ENCODE results near the gene KRTAP5-2. TPM values are rescaled to one million over a fixed set of nuclear protein-coding genes. Genes with fewer than 3 reads are reported as not detected.
"Not testable (repeated sequence)": the region's sequence is repeated elsewhere in the genome, so short reads cannot be mapped to it uniquely, and the experiment has no call there.

Gene KRTAP5-2
- total RNA-seq, 1 donor from 2014 or later = not detected

DNA sequence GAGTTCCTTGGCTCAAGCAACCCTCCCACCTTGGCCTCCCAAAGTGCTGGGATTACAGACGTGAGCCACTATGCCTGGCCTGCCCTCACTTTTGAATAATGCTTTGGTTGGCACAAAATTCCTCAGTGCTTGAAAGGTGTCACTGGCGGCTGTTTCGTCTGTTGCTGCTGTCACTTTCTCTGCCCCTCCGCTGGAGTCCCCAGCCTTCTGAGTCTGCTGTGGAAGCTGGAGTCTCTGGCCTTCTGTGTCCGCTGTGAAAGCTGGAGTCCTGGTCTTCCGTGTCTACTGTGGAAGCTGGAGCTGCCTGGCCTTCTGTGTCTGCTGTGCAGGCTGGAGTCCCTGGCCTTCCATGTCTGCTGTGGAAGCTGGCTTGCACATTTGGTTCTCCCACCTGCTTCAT lies 8.1 kb downstream of the KRTAP5-2 start:
- H3K27ac ChIP-seq (replicated peaks) = peak overlapping the region; percentile 60
- peaks cover 7% of the 10 kb centered on the region for H3K4me1 ChIP-seq
- H3K4me3 ChIP-seq = no peak overlapping the region
- H3K36me3 ChIP-seq = no peaks in the 10 kb centered on the region
- H3K9me3 ChIP-seq (replicated peaks) = no peaks in the 10 kb centered on the region
- intact Hi-C loops (cut with micrococcal nuclease) = no loop called here
- TF ChIP-seq, protein P1, sequence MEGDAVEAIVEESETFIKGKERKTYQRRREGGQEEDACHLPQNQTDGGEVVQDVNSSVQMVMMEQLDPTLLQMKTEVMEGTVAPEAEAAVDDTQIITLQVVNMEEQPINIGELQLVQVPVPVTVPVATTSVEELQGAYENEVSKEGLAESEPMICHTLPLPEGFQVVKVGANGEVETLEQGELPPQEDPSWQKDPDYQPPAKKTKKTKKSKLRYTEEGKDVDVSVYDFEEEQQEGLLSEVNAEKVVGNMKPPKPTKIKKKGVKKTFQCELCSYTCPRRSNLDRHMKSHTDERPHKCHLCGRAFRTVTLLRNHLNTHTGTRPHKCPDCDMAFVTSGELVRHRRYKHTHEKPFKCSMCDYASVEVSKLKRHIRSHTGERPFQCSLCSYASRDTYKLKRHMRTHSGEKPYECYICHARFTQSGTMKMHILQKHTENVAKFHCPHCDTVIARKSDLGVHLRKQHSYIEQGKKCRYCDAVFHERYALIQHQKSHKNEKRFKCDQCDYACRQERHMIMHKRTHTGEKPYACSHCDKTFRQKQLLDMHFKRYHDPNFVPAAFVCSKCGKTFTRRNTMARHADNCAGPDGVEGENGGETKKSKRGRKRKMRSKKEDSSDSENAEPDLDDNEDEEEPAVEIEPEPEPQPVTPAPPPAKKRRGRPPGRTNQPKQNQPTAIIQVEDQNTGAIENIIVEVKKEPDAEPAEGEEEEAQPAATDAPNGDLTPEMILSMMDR (IDR thresholded peaks at IDR 0.05; ENCODE audit: borderline replicate concordance) = no peak
- no peak for DNase-seq
- H3K27me3 ChIP-seq (ENCODE audit: low read depth) = no peaks in the 10 kb centered on the region

DNA sequence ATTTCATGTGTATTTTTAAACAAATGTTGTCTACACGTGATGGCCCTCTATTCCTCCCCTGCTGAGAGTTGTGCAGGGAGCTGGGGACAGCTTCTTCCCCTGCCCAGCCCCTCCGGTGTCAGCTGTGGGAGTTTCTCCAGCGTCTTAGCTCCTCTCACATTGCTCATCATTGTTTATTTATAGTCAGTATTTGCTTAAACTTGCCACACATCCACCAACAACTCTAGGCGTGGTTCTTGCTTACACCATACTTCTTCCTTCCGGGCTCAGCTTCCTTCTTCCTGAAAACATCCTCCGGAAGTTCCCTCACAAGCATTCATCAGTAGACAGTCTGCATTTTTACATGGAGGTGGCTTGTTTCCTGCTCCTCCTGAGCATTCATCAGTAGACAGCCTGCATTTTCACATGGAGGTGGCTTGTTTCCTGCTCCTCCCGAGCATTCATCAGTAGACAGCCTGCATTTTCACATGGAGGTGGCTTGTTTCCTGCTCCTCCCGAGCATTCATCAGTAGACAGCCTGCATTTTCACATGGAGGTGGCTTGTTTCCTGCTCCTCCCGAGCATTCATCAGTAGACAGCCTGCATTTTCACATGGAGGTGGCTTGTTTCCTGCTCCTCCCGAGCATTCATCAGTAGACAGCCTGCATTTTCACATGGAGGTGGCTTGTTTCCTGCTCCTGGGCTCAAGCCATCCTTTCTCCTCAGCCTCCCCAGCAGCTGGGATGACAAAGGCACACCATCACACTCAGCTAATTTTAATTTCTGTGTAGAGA lies 8.7 kb downstream of the KRTAP5-2 start:
- H3K36me3 ChIP-seq; H3K9me3 ChIP-seq (replicated peaks); H3K27me3 ChIP-seq (ENCODE audit: low read depth); H3K4me1 ChIP-seq; intact Hi-C loops (cut with micrococcal nuclease); DNase-seq; H3K4me3 ChIP-seq: not testable (repeated sequence)
- peak overlapping the region; percentile 60 for H3K27ac ChIP-seq (replicated peaks)

DNA sequence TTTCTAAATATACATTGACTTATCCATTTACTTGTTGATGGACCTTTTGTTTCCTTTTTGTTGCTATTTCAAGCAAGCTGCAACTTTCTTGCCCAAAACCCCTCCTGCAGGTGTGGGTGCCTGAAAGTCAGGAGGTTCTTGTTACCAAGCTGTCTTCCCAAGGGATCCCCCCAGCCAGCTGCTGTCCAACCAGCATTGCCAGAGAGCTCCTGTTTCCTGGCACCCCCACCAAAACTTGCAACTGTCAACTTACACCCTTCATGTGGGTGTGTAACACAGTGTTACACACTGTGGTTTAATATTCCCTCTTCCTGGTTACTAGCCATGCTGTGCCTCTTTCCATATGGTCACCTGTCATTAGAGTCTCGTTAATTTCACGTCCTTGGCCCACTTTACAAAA lies 11.4 kb downstream of the KRTAP5-2 start:
- no peak for DNase-seq
- H3K9me3 ChIP-seq (replicated peaks) = no peaks in the 10 kb centered on the region
- no peak overlapping the region for H3K4me3 ChIP-seq
- intact Hi-C loops (cut with micrococcal nuclease) = no loop called here
- TF ChIP-seq, protein P1 (IDR thresholded peaks at IDR 0.05; ENCODE audit: borderline replicate concordance) = no peak
- no peak overlapping the region for H3K27ac ChIP-seq (replicated peaks)
- H3K4me1 ChIP-seq = peaks cover 7% of the 10 kb centered on the region
- no peaks in the 10 kb centered on the region for H3K36me3 ChIP-seq
- no peaks in the 10 kb centered on the region for H3K27me3 ChIP-seq (ENCODE audit: low read depth)

DNA sequence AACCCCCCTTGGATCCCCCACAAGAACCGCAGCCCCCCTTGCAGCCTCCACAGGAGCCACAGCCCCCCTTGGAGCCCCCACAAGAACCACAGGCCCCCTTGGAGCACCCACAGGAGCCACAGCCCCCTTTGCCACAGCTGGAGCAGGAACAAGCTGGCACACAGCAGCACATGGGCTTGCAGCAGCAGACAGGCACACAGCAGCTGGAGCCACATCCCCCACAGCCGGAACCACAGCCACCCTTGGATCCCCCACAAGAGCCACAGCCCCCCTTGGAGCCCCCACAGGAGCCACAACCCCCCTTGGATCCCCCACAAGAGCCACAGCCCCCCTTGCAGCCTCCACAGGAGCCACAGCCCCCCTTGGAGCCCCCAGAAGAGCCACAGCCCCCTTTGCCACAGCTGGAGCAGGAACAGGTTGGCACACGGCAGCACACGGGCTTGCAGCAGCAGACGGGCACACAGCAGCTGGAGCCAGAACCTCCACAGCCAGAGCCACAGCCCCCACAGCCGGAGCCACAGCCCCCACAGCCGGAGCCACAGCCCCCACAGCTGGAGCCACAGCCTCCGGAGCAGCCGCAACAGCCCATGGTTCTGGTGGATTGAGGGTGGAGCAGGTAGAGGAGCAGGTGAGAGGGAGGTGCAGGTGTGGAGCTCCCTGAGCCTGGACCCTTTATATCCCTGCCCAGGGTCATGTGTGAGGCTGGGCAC lies 13.3 kb downstream of the KRTAP5-2 start, which contains the start of gene KRTAP5-1:
KRTAP5-1 (minus strand) TSS at position 623 of the 710 bp plus-strand sequence; CDS start at position 589, 34 bp downstream.
- H3K9me3 ChIP-seq (replicated peaks); H3K27me3 ChIP-seq (ENCODE audit: low read depth); intact Hi-C loops (cut with micrococcal nuclease); H3K4me3 ChIP-seq; H3K27ac ChIP-seq (replicated peaks); H3K36me3 ChIP-seq; H3K4me1 ChIP-seq; DNase-seq: not testable (repeated sequence)

DNA sequence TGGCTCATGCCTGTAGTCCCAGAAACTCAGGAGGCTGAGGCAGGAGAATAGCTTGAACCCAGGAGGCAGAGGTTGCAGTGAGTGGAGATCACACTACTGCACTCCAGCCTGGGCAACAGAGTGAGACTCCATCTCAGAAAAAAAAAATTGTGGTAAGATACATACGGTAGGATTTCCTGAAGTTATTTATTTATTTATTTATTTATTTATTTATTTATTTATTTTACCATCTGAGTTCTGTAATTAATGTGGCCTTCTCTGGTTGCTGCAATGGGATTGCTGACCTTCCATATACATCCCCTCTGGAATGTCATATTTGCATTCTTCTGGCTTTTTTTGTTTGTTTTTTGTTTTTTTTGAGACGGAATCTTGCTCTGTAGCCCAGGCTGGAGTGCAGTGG lies 15.2 kb downstream of the KRTAP5-2 start:
- H3K4me3 ChIP-seq; H3K27ac ChIP-seq (replicated peaks); H3K36me3 ChIP-seq; H3K27me3 ChIP-seq (ENCODE audit: low read depth); DNase-seq; H3K4me1 ChIP-seq; intact Hi-C loops (cut with micrococcal nuclease); H3K9me3 ChIP-seq (replicated peaks): not testable (repeated sequence)

DNA sequence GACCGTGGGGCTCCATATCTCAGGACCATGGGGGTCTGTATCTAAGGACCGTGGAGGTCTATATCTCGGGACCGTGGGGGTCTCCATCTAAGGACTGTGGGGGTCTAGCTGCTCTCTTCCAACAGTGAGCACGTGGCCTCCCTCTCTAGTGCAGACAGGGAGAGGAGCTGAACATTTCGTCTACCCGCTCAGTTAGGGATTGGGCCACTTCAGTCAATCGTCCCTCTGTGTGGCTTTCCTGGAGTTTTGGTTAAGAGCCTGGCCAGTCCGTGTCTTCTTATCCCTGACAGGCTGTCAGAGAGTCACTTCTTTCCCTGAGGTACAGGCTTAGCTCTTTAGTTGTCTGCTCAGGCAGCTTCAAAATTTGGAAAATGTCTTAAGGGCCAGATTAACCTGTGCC lies 16.1 kb downstream of the KRTAP5-2 start:
- peaks cover 9% of the 10 kb centered on the region for H3K9me3 ChIP-seq (replicated peaks)
- no peak for DNase-seq
- intact Hi-C loops (cut with micrococcal nuclease) = no loop called here
- H3K4me1 ChIP-seq = no peaks in the 10 kb centered on the region
- no peaks in the 10 kb centered on the region for H3K36me3 ChIP-seq
- TF ChIP-seq, protein P1 (IDR thresholded peaks at IDR 0.05; ENCODE audit: borderline replicate concordance) = no peak
- H3K4me3 ChIP-seq = no peak overlapping the region
- H3K27me3 ChIP-seq (ENCODE audit: low read depth) = no peaks in the 10 kb centered on the region
- H3K27ac ChIP-seq (replicated peaks) = no peak overlapping the region

DNA sequence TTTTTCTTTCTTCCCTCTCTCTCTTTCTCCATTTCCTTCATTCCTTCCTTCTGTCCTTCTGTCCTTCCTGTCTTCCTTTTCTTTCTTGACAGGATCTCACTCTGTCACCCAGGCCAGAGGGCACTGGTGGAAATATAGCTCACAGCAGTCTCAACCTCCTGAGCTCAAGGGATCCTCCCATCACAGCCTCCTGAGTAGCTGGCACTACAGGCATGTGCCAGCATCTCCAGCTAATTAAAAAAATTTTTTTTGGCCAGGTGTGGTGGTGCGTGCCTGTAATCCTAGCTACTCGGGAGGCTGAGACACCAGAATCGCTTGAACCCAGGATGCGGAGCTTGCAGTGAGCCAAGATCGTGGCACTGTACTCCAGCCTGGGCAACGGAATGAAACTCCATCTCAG lies 21.3 kb downstream of the KRTAP5-2 start:
- no peaks in the 10 kb centered on the region for H3K27me3 ChIP-seq (ENCODE audit: low read depth)
- TF ChIP-seq, protein P1 (IDR thresholded peaks at IDR 0.05; ENCODE audit: borderline replicate concordance) = no peak
- DNase-seq = no peak
- H3K4me3 ChIP-seq = no peak overlapping the region
- peaks cover 9% of the 10 kb centered on the region for H3K9me3 ChIP-seq (replicated peaks)
- H3K27ac ChIP-seq (replicated peaks) = no peak overlapping the region
- H3K36me3 ChIP-seq = no peaks in the 10 kb centered on the region
- intact Hi-C loops (cut with micrococcal nuclease) = no loop called here
- peaks cover 24% of the 10 kb centered on the region for H3K4me1 ChIP-seq

DNA sequence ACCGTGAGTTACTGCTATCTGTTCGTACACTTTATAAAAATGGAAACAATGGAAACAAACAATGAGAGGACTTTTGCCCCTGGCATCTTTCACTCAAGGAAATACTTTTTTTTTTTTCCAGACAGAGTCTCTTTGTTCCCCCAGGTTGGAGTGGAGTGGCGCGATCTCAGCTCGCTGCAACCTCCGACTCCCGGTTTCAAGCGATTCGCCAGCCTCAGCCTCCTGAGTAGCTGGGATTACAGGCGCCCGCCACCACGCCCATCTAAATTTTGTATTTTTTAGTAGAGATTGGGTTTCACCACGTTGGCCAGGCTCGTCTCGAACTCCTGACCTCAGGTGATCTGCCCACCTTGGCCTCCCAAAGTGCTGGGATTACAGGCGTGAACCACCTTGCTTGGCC lies 22.3 kb downstream of the KRTAP5-2 start:
- H3K27me3 ChIP-seq (ENCODE audit: low read depth); intact Hi-C loops (cut with micrococcal nuclease); H3K27ac ChIP-seq (replicated peaks); H3K36me3 ChIP-seq; DNase-seq; H3K9me3 ChIP-seq (replicated peaks); H3K4me3 ChIP-seq: not testable (repeated sequence)
- peaks cover 32% of the 10 kb centered on the region for H3K4me1 ChIP-seq
